GM19023 (cell line): ENCODE results near the gene AP5S1.
"Not testable (repeated sequence)": the region's sequence is repeated elsewhere in the genome, so short reads cannot be mapped to it uniquely, and the experiment has no call there.

ENCODE experiments used
- ATAC-seq: cut with Tn5 transposase; IDR thresholded peaks from one replicate; pipeline ENCODE4 v1.9.1; 2021; ENCODE audit warnings: mild to moderate bottlenecking, moderate library complexity; ENCODE audit not compliant: unreplicated experiment

The AP5S1 gene

GRCh38 chr20:3842348-3842930 is 22.1 kb downstream of the AP5S1 start:
- no peak for ATAC-seq

GRCh38 chr20:3843490-3843889 is 23.1 kb downstream of the AP5S1 start:
- no peak for ATAC-seq

- not testable (repeated sequence) for ATAC-seq
Measured at GRCh38 chr20:3843990-3844619, 23.8 kb downstream of the AP5S1 start.

GRCh38 chr20:3846378-3846739 is 26.0 kb downstream of the AP5S1 start:
- ATAC-seq = no peak

- peak; percentile 90 for ATAC-seq
Measured at GRCh38 chr20:3846740-3847428, 26.5 kb downstream of the AP5S1 start, which contains the start of gene MAVS. Gene MAVS, plus strand, starts transcription at chr20:3846834. Its CDS starts 7,791 bp downstream, at chr20:3854625.

GRCh38 chr20:3847429-3847940 is 27.1 kb downstream of the AP5S1 start:
- ATAC-seq = no peak

GRCh38 chr20:3848565-3848964 is 28.2 kb downstream of the AP5S1 start:
- no peak for ATAC-seq

GRCh38 chr20:3854462-3854871 is 34.1 kb downstream of the AP5S1 start:
- no peak for ATAC-seq

- no peak for ATAC-seq
Measured at GRCh38 chr20:3857405-3857804, 37.1 kb downstream of the AP5S1 start.

GRCh38 chr20:3858689-3859088 is 38.3 kb downstream of the AP5S1 start:
- ATAC-seq = no peak

GRCh38 chr20:3861191-3861590 is 40.8 kb downstream of the AP5S1 start:
- ATAC-seq = no peak

- ATAC-seq = no peak
Measured at GRCh38 chr20:3862333-3862732, 42.0 kb downstream of the AP5S1 start.

GRCh38 chr20:3863317-3863716 is 43.0 kb downstream of the AP5S1 start:
- ATAC-seq = no peak

- no peak for ATAC-seq
Measured at GRCh38 chr20:3864518-3864917, 44.2 kb downstream of the AP5S1 start.

GRCh38 chr20:3865152-3865886 is 45.0 kb downstream of the AP5S1 start:
- ATAC-seq = no peak

- no peak for ATAC-seq
Measured at GRCh38 chr20:3865887-3866407, 45.6 kb downstream of the AP5S1 start.

- no peak for ATAC-seq
Measured at GRCh38 chr20:3866464-3866863, 46.1 kb downstream of the AP5S1 start.

- no peak for ATAC-seq
Measured at GRCh38 chr20:3867802-3868201, 47.5 kb downstream of the AP5S1 start.

- ATAC-seq = no peak
Measured at GRCh38 chr20:3869839-3870634, 49.7 kb downstream of the AP5S1 start.

GRCh38 chr20:3871550-3872265 is 51.4 kb downstream of the AP5S1 start:
- no peak for ATAC-seq
